Fibroblast of skin of right biceps (primary cell): ENCODE measurements around the gene KRT75.
"Not testable (repeated sequence)": the region's sequence is repeated elsewhere in the genome, so short reads cannot be mapped to it uniquely, and the experiment has no call there.

Experiments used
- DNase-seq: peaks from one replicate; pipeline ENCODE4 v3.0.0-alpha.2; 2013

KRT75 gene

DNA sequence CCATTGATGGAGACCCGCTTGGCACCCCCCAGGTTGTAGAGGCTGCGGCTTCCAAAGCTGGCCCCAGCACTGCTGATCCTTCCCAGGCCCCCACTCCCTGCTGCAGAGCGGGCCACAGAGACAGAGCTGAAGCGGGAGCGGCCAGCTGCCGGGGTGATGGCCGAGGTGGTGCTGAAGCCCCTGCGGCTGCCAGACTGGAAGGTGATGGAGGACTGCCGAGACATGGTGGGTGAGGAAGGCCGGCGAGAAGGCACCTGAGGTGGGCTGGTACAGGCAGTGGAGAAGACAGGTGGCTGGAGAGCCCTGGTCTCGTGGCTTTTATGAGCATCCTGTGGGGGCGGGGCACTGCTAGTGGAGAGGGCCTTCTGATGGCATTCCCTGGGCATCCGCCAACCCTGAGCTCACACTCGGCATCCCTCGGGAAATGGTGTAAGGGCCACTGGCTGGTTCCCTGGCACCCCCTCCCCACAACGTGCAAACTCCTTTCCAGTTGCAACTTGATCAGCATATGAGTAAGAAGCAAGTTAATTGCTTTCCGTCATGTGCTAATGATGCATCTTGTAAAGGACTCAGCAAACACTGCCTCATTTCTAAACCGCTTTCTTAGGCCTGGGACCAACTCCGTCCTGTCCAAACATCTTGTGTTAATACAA is at the start of gene KRT75:
Gene KRT75 (minus strand): TSS at position 291 of the 653 bp plus-strand sequence. CDS start 67 bp downstream, at position 224.
- peak; percentile 49 for DNase-seq

DNA sequence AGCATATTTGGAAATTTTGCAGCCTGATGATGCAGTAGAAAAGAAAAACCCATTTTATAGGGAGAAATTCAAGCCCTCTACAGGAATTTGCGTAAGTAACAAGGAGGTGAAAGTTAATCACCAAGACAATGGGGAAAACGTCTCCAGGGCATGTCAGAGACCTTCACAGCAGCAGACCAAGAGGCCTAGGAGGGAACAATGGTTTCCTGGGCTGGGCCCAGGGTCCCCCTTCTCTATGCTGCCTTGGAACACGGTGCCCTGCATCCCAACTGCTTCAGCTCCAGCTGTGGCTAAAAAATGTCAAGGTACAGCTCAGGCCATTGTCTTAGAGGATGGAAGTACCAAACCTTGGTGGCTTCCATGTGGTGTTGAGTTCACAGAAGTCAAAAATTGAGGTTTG is 45.9 kb upstream of the KRT75 start:
- DNase-seq = no peak

DNA sequence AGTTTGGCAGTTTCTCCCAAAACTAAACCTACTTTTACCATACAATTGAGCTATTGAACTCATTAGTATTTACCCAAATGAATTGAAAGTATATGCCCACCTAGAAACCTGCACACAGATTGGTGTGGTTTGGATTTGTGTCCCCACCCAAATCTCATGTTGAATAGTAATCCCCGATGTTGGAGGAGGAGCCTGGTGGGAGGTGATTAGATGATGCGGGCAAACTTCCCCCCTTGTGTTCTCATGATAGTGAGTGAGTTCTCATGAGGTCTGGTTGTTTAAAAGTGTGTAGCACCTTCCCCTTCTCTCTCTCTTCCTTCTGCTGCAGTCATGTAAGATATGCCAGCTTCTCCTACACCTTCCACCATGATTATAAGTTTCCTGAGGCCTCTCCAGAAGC is 43.5 kb upstream of the KRT75 start:
- DNase-seq = no peak

DNA sequence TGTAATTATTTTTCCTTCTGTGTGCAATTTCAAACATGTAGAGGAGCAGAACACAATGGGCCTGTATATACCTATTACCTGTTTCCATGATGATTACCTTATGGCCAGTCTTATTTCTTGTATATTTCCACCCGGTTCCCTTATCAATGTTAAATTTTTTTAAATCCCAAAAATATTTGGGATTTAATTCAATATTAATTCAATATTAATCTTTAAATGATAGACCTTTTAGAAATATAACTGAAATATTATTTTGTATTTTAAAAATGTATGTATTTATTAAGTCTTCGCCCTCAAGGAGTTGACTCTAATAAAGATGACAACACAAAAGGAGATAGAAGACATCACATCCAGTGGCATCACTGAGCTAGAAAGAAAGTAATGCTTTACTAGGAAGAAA is 40.0 kb upstream of the KRT75 start:
- DNase-seq = no peak

DNA sequence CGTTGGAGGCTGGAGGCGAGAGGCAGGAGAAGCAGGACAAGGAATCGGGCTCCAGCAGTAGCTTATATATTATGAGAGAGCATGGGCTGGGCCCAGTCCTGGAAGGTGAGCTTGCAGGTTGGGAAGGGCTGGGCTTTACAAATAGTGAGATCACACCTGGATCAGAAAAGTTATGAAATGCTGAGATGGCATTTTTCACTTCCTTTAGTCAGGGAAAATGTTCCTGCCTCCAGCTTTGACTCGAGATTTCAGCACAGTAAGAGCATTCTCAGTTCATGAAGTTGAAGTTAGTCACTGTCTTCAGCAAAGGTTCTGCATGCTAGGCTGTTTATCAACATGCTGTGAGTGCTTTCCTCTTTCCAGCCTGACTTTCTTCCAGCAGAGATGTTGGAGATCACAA is 39.6 kb upstream of the KRT75 start, which contains the start of gene KRT6C:
Gene KRT6C (minus strand): TSS at position 38 of the 400 bp plus-strand sequence. CDS start 68 bp downstream, outside the sequence.
- DNase-seq = no peak

DNA sequence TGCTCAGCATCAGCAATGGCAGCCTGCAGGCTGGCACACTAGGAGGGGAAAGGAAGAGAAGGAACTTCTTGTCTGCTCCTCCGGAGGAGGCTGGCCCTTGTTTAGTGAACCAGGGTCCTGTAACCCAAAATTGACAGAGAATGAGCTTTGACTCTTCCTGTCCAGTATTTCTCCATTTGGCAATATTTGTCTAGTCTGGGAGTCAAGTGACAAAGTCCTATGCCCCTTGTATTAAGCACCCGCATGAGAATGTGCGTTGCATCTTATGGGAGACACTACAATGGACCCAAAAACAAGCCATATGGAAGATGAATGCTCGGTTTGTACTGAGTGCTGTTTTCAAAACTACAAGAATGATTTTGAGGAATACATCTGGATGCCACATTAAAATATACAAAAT is 35.7 kb upstream of the KRT75 start:
- no peak for DNase-seq

DNA sequence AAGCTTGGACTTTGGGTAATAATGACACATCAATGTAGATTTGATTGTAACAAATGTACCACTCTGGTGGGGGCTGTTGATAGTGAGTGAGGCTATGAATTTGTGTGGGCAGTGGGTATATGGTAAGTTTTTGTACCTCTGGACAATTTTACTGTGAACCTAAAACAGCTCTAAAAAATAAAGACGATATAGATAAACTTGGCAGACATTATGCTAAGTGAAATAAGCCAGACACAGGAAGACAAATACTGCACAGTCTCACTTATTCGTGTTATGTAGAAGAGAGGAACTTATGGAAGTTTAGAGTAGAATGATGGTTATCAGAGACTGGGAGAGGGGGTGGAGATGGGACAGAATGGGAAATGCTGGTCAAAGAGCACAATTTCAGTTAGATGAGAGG is 30.7 kb upstream of the KRT75 start:
- DNase-seq = no peak

DNA sequence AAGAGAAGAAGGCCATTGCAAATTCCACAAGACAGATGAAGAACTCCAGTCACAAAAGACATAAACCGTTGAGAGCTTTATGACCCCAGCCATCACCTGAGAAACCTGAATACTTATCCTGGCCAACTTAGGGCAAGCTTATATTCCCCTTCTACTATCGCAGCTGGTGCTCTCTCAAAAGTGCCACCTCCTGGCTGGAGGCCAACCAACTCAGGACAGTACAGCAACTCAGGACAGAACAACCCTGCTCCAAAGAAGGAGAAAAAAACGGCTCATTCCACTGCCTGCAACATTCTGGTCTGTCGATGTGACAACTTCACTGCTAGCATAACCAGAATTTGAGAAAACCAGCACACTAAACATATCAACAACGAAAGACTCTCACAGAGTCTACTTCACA is 27.5 kb upstream of the KRT75 start:
- DNase-seq = no peak

DNA sequence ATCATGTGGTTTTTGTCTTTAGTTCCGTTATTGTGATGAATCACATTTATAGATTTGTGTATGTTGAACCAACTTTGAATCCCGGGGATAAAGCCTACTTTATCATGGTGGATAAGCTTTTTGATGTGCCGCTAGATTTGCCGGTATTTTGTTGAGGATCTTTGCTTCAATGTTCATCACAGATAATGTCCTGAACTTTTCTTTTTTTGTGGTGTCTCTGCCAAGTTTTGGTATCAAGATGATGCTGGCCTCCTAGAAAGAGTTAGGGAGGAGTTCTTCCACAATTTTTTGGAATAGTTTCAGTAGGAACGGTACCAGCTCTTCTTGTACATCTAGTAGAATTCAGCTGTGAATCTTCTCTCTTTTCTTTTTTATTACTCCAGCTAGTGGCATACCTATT is 24.7 kb upstream of the KRT75 start:
- DNase-seq = no peak

DNA sequence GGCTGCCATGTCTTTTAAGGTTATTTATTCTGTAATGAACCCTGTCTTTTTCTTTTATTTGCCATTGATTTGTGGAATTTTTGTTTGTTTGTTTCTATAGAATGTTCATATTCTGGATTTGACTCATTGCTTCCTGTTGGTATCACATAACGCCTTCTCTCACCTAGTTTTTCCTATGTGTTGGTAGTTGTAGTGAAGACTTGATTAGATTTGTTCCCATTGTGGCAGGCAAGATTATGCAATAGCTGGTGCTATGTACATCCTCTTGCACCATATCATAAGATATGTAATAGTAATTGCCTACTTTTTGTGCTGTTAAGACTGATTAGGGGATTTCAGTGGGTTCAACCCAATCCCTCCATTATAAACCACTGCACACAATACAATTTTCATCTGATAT is 21.6 kb upstream of the KRT75 start:
- no peak for DNase-seq

DNA sequence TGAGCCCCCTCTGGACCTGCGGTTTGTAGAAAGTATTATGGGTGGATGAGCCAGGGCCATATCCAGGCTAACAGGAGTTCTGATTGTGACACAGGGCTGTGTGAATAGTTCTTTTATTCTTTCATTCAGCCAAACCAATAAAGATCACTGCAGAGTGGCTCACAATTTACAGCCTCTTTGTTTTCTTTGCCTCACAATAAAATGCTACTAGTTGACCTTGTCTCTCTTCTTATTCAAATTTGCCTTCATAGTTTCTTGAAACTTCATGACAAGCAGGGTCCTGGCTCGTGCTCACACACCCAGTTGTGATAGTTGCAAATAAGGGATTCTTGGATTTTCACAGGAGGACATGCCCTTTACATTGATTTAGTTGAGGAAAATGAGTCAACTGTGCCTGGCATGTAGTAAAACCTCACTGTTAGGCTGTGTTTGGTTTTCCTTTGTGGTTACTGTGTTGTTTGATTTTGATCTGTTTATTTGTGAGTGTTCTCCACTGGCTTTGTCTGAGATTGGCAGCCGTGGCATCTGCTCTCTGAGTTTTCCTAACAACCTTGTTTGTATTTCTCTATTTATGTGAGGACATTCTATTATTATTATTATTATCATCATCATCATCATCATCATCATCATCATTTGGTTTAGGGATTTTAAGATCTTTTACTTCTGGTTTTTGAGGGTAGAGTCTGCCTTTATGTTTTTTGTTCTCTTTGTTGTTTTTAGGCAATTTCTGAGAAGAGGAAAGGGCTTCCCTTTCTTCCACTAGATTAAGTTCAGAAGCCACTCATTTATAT is 20.4 kb upstream of the KRT75 start:
- DNase-seq = no peak

DNA sequence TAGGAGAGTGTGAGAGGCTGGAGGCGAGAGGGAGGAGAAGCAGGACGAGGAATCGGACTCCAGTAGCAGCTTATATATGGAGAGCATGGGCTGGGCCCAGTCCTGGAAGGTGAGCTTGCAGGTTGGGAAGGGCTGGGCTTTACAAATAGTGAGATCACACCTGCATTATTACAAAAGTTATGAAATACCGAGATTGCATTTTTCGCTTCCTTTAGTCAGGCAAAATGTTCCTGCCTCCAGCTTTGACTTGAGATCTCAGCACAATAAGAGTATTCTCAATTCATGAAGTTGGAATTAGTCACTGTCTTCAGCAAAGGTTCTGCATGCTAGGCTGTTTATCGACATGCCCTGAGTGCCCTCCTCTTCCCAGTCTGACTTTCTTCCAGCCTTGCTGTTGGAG is 17.9 kb upstream of the KRT75 start, which contains the start of gene KRT6B:
Gene KRT6B (minus strand): TSS at position 46 of the 400 bp plus-strand sequence. CDS start 68 bp downstream, outside the sequence.
- DNase-seq = no peak

DNA sequence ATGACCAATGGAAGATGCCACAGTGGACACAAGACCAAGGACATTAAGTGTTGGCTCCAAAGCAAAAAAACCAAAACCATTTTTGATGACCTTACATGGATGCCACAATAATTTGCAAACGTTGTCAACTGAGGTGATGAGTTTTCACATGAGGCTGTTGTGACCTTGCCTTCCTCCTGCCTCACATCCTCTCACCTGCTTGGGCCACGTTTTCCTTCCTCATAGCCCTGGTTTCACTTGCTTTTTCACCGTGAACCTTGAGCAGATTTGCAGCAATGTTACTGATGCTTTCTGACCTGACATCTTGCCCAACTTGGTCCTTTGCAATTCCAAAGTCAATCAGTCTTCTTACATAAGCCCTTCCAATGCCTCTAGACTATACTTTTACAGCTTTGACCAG is 14.1 kb upstream of the KRT75 start:
- no peak for DNase-seq

DNA sequence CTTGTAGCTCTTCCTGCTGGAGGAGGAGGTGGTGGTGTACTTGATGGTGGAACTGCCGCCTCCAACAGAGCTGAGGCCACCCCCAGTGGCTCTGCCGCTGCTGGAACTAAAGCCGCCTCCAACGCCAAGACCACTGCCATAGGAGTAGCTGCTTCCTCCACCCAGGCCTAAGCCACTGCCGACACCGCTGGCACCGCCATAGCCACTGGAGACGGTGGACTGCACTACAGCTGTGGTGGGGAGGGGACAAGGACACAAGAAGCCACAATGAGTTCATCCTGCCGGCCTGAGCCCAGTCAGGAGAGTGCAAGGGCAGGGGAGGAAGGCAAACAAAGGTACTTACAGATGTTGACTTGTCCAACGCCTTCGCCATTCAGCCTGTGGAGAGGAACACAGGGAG is 13.0 kb upstream of the KRT75 start:
- DNase-seq = not testable (repeated sequence)

DNA sequence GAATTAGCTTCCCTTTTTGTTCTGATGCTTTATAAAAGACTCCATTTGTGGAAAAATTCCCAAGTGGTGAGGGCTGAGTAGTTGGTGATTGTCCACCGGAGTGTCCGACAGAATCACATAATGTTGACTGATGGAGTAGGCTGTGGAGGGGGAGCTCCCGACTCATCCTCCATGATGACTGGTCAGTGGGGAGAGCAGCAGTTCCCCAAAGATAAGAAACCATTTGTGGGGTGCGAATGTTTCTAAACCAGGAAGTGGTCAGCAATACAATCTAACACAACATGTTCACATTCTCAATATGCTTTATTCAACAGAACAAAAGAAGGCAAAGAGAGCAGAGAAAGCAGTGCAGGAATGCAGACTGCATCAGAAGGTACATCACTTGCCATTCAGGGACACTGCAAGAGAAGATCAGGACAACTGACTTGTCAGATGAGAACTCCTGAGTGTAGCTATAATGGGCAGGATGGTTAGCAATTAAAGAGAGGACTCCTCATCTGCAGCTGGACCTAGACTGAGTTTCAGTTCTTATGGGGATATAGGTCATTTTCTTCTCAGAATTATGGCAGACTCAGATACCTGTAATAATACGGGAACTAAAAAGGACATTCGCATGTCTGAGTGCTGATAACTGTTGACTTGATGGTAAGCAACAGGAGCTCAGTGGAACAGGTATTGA is 12.3 kb upstream of the KRT75 start:
- no peak for DNase-seq

DNA sequence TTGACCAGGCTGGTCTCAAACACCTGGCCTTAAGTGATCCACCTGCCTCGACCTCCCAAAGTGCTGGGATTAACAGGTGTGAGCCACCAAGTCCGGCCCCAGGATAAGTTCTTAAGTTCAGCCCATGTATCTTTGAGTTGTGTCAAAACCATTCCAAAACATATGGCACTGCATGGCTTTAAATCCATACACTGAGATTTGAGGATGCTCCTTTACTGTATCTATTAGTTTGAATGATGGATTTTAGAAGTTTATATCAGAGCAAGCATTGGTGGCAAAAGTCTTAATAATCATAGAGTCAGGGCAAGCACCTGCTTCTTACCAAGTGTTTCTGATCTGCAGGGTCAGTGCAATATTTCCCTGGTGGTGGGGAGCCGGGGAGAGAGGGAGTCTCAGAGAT is 11.7 kb upstream of the KRT75 start:
- no peak for DNase-seq

DNA sequence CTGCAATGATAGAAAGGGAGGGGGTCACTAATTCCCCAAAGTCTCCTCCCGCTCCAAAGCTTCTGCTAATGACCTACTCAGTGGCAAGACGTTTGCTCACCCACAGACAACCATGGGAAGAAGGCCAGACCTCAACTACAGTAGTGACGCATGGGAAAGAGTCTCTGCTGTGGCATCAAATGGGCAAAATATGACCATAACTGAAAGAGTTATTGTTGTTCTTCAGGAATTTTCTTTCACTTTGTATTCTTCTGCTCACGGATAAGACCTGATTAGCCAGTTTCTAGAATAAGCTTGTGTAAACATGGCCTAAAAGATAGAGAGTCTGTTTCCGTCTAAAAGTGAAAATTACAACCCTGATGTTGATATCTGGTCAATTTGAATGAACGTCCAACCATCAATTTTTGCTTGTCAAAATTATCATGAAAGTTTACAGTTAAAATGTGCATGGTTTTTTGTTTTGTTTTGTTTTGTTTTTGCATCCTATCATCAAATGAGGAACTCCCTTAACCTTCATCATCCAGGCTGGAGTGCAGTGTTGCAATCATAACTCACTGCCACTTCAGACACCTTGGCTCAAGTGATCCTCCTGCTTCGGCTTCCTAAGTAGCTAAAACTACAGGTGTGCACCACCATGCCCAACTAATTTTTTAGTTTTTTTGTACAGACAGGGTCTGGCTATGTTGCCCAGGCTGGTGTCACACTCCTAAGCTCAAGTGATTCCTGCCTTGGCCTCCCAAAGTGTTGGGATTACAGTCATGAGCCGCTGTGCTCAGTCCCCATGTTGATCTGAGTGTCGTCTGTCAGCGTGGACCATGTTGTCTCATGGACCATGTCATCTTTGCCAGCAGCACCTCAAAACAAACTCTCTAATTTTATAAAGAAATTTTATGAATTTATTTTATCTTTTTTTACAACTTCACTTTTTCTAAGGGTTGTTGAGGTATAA is 10.8 kb upstream of the KRT75 start:
- no peak for DNase-seq

DNA sequence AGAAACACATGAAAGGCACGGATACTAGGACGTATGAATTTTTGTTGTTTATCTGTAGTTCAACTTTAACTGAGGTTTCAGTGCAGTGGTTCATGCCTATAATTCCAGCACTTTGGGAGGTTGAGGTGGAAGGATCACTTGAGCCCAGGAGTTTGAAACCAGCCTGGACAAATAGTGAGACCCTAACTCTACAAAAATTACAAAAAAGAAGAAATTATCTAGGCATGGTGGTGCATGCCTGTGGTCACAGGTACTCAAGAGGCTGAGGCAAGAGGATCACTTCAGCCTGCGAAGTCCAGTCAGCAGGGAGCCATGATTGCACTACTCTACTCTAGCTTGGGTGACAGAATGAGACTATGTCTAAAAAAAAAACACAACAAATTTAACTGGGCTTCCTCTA is 9.8 kb upstream of the KRT75 start:
- DNase-seq = no peak

DNA sequence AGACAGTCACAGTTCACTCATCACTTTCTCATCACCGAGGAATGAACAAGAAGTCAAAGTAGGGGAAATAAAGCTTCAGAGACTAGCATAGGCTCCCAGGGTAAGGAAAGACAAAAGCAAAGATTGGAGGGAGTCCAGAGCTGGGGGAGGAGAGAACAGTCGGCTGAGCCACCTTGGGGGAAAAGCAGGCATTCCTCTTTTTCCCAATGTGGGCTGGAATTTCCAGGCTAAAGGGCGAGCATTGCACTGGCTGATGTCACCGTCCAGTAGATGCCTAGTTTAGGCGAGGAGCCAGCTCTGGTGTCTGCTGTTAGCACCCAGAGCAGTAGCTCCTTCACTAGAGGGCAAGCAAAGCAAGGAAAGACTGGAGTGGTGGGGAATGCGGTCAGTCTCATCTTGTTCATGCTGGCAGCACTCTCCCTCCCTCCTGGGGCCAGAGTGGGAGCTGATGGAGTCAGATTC is 8.5 kb upstream of the KRT75 start:
- peak; percentile 96 for DNase-seq

DNA sequence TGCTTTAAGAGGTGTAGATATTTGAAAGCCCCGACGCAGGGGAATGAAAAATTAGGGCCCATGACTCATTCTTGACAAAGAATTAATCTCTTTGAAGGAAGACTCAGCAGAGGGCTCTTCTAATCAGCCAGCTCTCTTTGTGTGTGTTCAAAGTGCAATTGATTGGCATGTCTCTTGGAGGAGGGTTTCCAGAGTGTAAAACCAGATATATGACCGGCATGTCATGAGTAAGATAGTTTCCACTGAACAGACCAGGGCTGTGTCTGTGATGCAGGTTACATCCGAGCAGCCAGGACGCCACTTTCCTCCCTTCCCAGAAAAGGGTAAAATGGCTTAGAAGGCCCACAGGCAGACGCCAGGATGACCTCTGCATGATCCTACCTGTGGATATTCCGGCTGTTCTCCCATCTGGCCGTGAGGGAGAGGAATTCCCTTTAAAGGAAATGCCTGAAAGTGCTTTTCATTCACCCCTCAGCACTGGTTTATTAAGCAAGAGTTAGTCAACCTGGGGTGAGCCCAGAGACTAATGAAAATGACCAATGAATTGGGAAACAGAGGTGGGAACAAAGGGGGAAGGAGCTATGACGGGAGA is 7.2 kb upstream of the KRT75 start:
- DNase-seq = peak; percentile 77

DNA sequence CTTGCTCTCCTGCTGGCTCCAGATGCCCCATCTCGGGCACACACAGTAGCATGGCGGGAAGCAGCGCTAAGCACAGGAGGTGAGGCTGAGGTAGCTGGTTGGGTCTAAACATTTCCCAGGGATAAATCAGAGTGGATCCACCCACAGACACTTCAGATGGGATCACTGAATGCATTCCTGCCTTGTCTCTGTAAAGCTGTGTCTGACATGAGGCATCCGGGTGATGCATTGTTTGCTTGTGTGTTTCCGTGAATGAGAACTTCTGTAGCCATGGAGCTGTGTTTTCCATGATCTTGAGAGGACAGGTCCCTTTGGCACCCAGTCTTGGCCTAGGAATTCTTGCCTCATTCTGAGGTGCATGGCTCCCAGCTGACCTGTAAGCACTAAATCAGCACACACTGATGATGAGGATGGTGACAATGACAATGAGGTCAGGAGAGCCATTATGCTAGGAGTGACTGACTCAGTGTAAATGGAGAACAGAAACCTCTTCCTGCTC is 6.7 kb upstream of the KRT75 start:
- DNase-seq = peak; percentile 87

DNA sequence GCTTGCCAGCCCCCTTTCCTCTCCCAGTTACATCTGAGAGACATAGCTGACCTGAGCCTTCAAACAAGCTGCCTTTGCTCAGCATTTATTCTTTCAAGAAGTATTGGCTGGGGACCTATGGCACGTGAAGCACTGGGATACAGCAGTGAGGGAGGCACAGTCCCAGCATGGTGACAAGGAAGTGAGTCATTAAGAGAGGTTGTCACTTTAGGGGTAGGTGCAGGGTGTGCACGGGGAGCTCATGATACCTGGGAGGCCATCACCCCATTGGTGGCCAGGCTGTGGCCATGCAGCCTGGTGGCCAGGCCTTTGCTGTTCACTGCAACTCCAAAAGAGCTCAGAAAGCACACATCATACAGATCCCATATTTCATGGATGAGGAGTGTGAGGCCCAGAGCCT is 5.7 kb upstream of the KRT75 start:
- no peak for DNase-seq
